GM19438 (cell line): ENCODE data around the gene ILK.

Experiments used
- ATAC-seq: cut with Tn5 transposase; IDR thresholded peaks from one replicate; pipeline ENCODE4 v1.9.1; 2021; ENCODE audit warnings: low read depth; ENCODE audit not compliant: unreplicated experiment

Gene ILK

GRCh38 chr11:6619004-6619745 lies 15.6 kb downstream of the ILK start, which contains the start of gene TPP1:
Gene TPP1 (minus strand): TSS chr11:6619422. CDS start chr11:6619400, 22 bp downstream.
- peak; percentile 98 for ATAC-seq

- ATAC-seq = no peak
Observed at GRCh38 chr11:6620636-6621035, 17.1 kb downstream of the ILK start.

- ATAC-seq = no peak
Observed at GRCh38 chr11:6621711-6622211, 18.2 kb downstream of the ILK start.

- no peak for ATAC-seq
Observed at GRCh38 chr11:6622261-6623171, 18.9 kb downstream of the ILK start.

- no peak for ATAC-seq
Observed at GRCh38 chr11:6623391-6624363, 20.1 kb downstream of the ILK start.

GRCh38 chr11:6625156-6625831 lies 21.7 kb downstream of the ILK start:
- no peak for ATAC-seq

- ATAC-seq = no peak
Observed at GRCh38 chr11:6625832-6626420, 22.4 kb downstream of the ILK start.

GRCh38 chr11:6626971-6627761 lies 23.6 kb downstream of the ILK start:
- ATAC-seq = no peak

GRCh38 chr11:6627762-6628241 lies 24.2 kb downstream of the ILK start:
- peak; percentile 67 for ATAC-seq

GRCh38 chr11:6628526-6628925 lies 25.0 kb downstream of the ILK start:
- ATAC-seq = no peak

- no peak for ATAC-seq
Observed at GRCh38 chr11:6629573-6629891, 26.0 kb downstream of the ILK start.

GRCh38 chr11:6629892-6630631 lies 26.5 kb downstream of the ILK start:
- ATAC-seq = no peak

GRCh38 chr11:6630632-6631291 lies 27.2 kb downstream of the ILK start:
- ATAC-seq = no peak

- no peak for ATAC-seq
Observed at GRCh38 chr11:6631361-6631890, 27.9 kb downstream of the ILK start.

- ATAC-seq = no peak
Observed at GRCh38 chr11:6632116-6633073, 28.8 kb downstream of the ILK start.
